Ovary (tissue), 3 donors: ENCODE data around the gene CARD8.

Experiments
- CTCF ChIP-seq, 3 donors: fragments of 450-650 bp in 2 of 3; fragments of 200-600 bp in 1 of 3; IDR thresholded peaks; one replicate each; pipeline versions ENCODE4 v1.5.1 to v1.8.0; 2016 to 2022; ENCODE audit warnings: antibody characterized with exemption in 3 of 3, mild to moderate bottlenecking in 1 of 3
- POLR2A ChIP-seq: fragments of 450-650 bp; IDR thresholded peaks from one replicate; pipeline ENCODE4 v1.6.1; 2017; ENCODE audit warnings: antibody characterized with exemption, mild to moderate bottlenecking, moderate library complexity
- donor health status: DM: no; HTN: no; CAD: no.

GRCh38 chr19:48170817-48171347, 84.8 kb downstream of the CARD8 start:
- TF ChIP-seq CTCF (IDR thresholded peaks at IDR 0.05) (no peak), POLR2A (no peak)
